ENCODE measurements around the gene ZCCHC4.

GRCh38 chr4:25405453-25405852 is 92.9 kb downstream of the ZCCHC4 start:
- TF ChIP-seq CTCF (IDR thresholded peaks at IDR 0.05 in 4 of 5, conservative IDR thresholded peaks at IDR 0.05 in 1 of 5) (no peak), POLR2A (IDR thresholded peaks at IDR 0.05) (no peak)

Data from gastrocnemius medialis (tissue), 4 donors.